HAP-1 (cell line): ENCODE measurements around the gene ERN2.
A peak's percentile ranks its signal among the peaks of the same experiment; 100 is the strongest.

ENCODE experiments used
- DNase-seq, 2 experiments: peaks; one replicate each; pipeline ENCODE4 v3.0.0-alpha.2; 2016 to 2020; ENCODE audit warnings: low spot score in 2 of 2
- H3K27me3 ChIP-seq: fragments of 250-450 bp; sonication (Bioruptor Pico); 2 replicates; pipeline ENCODE4 v1.5.1; 2020; ENCODE audit warnings: low read depth, mild to moderate bottlenecking, moderate library complexity
- H3K36me3 ChIP-seq: fragments of 250-450 bp; sonication (Bioruptor Pico); replicated peaks from 2 replicates; pipeline ENCODE4 v1.5.1; 2020; ENCODE audit warnings: mild to moderate bottlenecking
- H3K4me1 ChIP-seq: fragments of 250-450 bp; sonication (Bioruptor Pico); 2 replicates; pipeline ENCODE4 v1.5.1; 2020; ENCODE audit warnings: mild to moderate bottlenecking
- H3K4me3 ChIP-seq: fragments of 250-450 bp; sonication (Bioruptor Pico); 2 replicates; pipeline ENCODE4 v1.5.1; 2020; ENCODE audit warnings: mild to moderate bottlenecking, moderate library complexity
- H3K9me3 ChIP-seq: fragments of 250-450 bp; sonication (Bioruptor Pico); 2 replicates; pipeline ENCODE4 v1.5.1; 2020; ENCODE audit warnings: mild to moderate bottlenecking, moderate library complexity
- in situ Hi-C: fragments of 300-500 bp; cut with MboI; formaldehyde crosslinking; loops from 3 replicates; pipeline ENCODE4 v1.14.3; 2020; ENCODE audit warnings: low sequenced_read_pairs, inconsistent platforms, mixed read lengths

ERN2 gene

DNA sequence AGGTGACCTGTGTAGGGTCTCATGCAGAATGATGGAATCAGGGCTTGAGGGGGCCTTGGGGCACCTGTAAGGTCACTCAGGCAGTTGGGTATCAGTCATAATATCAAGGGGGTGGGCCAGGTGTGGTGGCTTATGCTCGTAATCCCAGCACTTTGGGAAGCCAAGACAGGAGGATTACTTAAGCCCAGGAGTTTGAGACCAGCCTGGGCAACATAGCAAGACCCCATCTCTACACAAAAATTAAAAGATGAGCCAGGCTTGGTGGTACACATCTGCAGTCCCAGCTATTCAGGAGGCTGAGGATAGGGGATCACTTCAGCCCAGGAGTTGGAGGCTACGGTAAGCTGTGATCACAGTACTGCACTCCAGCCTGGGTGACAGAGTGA is 7.5 kb downstream of the ERN2 start:
- no peak overlapping the region for H3K4me3 ChIP-seq
- no peak for DNase-seq
- no peaks in the 10 kb centered on the region for H3K9me3 ChIP-seq
- H3K4me1 ChIP-seq: no peaks in the 10 kb centered on the region
- in situ Hi-C loops: no loop called here
- no peaks in the 10 kb centered on the region for H3K36me3 ChIP-seq
- H3K27me3 ChIP-seq: no peaks in the 10 kb centered on the region

DNA sequence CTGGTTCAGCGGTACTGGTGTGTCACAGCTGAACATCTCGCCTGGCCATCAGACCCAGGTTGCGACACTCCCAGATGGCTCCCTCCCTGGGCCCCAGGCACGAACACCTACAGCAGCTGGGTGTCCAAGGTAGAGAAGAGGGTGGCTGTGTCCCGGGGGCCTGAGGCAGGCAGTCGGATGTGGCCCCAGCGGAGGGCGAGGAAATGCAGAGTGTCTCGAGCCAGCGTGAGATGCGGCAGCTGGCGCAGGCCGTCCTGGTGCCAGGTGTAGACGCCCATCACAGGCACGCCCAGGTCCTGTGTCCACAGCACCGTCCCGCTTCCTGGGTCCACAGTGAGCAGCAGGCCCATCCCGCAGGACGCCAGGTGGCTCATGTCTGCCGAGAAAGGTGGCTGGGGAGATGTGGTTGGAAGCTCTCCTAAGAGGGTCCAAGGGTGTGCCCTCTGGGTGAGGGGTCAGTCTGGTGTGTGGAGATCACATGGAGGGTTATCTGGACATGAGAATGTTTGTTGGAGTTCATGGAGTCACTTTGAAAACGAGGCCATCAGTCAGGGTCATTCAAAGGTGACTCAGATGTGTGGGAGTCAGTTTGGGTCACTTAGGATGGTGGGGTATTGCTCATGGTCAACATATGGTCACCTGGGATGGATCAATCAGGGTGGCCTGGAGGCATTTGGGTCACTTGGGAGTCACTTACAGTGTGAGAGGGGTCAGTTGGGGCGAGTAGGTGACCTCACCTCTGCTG is 8.1 kb downstream of the ERN2 start:
- in situ Hi-C loops: no loop called here
- Histone ChIP-seq H3K4me3 (no peak overlapping the region), H3K36me3 (no peaks in the 10 kb centered on the region), H3K27me3 (no peaks in the 10 kb centered on the region), H3K9me3 (no peaks in the 10 kb centered on the region), H3K4me1 (no peaks in the 10 kb centered on the region)
- DNase-seq: no peak

DNA sequence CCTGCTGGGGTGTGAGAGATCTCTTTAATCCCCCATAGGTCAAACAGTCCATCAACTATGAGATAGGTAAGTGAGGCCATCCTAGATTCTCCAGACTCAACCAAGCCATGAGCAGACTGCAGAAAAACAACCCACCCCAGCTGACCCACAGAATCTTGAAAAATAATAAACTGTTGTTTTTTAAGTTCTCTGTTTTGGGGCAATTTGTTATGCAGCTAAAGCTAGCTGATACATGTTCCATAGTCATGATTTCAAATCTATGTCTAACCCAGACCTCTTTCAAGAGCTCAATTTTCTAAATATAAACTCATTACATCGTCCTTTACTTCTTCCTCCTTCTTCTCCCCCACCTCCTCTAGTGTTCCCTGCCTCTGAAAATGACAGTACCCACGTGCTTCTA is 10.1 kb downstream of the ERN2 start:
- Histone ChIP-seq H3K27me3 (no peaks in the 10 kb centered on the region), H3K4me3 (no peak overlapping the region), H3K4me1 (no peaks in the 10 kb centered on the region), H3K9me3 (no peaks in the 10 kb centered on the region), H3K36me3 (no peaks in the 10 kb centered on the region)
- in situ Hi-C loops: no loop called here
- no peak for DNase-seq

DNA sequence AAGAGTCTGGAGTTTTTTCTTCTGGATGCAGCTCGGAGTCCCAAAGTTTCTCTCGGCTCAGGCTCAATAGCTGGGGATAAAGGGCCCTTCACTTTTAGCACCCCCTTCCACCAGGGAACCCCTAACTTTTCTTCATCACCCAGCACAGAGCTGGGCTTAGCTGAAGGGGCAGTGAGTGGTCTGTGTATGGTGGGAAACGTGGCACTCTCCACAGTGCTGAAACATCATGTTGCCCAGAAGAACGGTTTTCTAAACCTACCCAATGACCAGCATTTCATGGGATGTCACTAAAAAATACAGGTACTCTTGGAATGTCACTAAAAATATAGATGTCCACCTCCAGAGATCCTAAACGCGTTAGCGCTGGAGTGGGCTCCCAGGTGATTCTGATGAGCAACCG is 12.0 kb downstream of the ERN2 start:
- Histone ChIP-seq H3K36me3 (no peaks in the 10 kb centered on the region), H3K4me3 (no peak overlapping the region), H3K9me3 (no peaks in the 10 kb centered on the region), H3K27me3 (no peaks in the 10 kb centered on the region), H3K4me1 (no peaks in the 10 kb centered on the region)
- in situ Hi-C loops: no loop called here
- no peak for DNase-seq

DNA sequence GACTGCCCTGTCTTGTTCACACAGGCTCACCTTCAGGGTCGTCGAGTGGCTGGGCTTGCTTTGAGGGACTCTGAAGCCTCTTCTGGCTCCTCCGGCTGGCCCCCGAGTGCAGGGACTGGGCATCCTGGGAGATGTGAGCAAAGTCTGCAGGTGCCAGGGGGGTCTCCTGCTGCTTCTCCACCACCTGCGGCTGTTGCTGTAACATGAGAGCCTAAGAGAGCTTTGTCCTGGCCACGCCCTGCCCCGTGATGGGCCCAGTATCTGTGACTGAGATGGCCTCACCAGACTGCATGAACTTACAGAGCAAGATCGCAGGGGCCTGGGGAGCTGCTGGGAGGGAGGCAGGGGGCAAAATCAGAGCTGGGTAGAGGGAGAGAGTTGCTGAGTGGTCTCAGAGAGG is 12.5 kb downstream of the ERN2 start:
- Histone ChIP-seq H3K27me3 (no peaks in the 10 kb centered on the region), H3K4me3 (no peak overlapping the region), H3K4me1 (no peaks in the 10 kb centered on the region), H3K9me3 (no peaks in the 10 kb centered on the region), H3K36me3 (no peaks in the 10 kb centered on the region)
- no peak for DNase-seq
- in situ Hi-C loops: no loop called here

DNA sequence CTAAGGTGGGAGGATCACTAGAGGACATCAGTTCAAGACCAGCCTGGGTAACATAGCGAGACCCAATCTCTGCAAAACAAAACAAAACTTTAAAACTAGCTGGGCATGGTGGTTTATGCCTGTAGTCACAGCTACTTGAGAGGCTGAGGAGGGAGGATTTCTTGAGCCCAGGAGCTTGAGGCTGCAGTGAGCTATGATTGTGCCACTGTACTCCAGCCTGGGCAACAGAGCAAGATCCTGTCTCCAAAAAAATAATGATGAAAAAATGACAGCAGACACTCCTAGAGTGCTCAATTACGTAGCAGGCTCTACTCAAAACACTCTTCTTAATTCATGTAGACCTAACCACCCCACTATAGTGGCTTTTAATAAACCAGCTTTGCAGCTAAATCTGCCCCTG is 12.9 kb downstream of the ERN2 start:
- no peak for DNase-seq
- no peaks in the 10 kb centered on the region for H3K36me3 ChIP-seq
- no peaks in the 10 kb centered on the region for H3K4me1 ChIP-seq
- H3K27me3 ChIP-seq: no peaks in the 10 kb centered on the region
- in situ Hi-C loops: no loop called here
- no peak overlapping the region for H3K4me3 ChIP-seq
- H3K9me3 ChIP-seq: no peaks in the 10 kb centered on the region

DNA sequence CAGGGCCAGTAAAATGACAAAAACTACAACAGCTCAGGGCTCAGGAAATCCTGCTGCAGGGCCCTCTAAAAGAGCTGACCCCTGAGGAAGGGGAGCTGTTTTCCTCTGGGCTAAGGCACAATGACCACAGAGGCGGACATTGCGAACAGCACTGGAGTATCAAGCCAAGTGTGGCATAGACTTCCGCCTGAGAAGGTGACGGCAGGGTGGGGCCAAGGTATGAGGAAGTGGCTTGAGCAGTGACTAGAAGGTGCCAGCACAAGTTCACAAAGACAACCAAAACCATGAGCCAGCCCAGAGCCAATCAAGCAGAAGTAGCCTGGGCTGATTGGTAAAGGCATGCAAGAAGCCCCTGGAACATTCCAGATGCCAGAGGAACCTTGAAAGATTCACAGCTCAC is 13.9 kb downstream of the ERN2 start:
- no peak overlapping the region for H3K4me3 ChIP-seq
- H3K36me3 ChIP-seq: no peaks in the 10 kb centered on the region
- H3K9me3 ChIP-seq: no peaks in the 10 kb centered on the region
- DNase-seq: no peak
- in situ Hi-C loops: no loop called here
- no peaks in the 10 kb centered on the region for H3K27me3 ChIP-seq
- no peaks in the 10 kb centered on the region for H3K4me1 ChIP-seq

DNA sequence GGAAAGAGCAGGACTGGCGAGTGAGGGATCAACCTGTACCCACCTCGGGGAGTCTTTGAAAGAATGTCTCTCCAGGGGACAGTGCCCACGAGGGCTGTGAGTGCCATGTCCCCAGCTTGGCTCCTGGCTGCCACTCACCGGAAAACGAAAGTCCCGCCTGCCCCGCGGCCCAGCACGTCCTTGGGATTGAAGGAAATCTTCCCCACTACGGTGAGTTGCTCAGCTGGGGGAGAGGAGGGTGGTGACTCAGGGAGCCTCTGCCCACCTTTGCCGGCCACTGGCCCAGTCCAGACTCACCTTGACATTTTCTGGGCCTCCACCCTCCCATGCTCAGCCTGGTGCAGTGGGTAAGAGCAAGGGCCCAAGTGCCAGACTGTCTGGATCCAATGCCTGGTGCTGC is 17.3 kb downstream of the ERN2 start:
- in situ Hi-C loops: no loop called here
- H3K4me1 ChIP-seq: no peaks in the 10 kb centered on the region
- DNase-seq: no peak
- H3K4me3 ChIP-seq: no peak overlapping the region
- H3K27me3 ChIP-seq: no peaks in the 10 kb centered on the region
- peaks cover 16% of the 10 kb centered on the region for H3K36me3 ChIP-seq
- H3K9me3 ChIP-seq: no peaks in the 10 kb centered on the region

DNA sequence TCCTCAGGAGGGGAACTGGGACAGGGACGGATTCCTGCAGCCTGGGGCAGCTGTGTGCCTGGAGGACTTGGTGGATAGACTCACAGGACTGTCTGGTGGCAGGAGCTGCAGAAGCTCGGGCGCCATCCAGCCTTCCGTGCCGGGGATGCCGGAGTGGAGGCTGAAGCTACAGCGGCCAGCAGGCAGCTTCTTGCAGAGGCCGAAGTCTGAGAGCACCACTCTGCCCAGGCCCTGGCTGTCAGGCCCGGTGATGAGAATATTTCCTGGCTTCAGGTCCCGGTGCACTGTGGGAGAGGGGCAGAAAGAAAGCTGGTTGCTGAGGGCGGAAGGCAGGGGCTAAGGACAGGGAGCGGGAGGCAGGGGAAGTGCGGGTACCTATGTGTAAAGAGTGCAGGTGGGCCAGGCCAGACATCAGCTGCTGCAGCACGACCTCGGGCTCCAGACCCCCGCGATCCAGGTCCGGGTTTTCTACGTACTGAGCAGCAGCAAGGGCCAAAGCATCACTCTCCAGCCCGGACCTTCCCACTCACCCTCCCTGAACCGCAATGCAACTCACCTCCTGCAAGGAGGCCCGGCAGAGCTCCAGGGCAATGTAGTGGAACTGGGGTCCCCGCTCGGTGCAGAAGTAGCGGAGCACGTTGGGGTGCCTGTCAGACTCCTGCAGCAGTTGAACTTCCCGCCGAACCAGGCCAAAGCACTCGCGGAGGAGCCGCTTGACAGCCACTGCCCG is 18.2 kb downstream of the ERN2 start:
- peak in 1 of 2 experiments; percentile 47 for DNase-seq
- in situ Hi-C loops: no loop called here
- Histone ChIP-seq H3K27me3 (no peaks in the 10 kb centered on the region), H3K36me3 (peaks cover 24% of the 10 kb centered on the region), H3K9me3 (no peaks in the 10 kb centered on the region), H3K4me1 (no peaks in the 10 kb centered on the region), H3K4me3 (no peak overlapping the region)

DNA sequence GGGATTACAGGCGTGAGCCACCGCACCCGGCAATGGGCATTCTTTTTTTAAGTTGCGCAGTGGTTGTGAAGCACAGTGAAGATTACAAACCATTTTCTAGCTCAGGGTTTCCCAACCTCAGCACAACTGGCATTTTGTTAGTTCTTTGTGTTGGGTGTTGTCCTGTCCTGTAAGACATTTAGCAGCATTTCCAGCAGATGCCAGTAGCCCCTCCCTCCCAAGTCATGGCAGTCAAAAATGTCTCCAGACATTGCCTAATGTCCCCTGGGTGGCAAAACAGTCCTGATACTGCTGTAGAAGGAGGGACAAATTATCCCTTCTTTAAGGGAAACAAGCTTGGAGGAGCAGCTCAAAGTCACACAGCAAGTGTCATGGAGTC is 18.8 kb downstream of the ERN2 start:
- no peak for DNase-seq
- H3K36me3 ChIP-seq: peaks cover 29% of the 10 kb centered on the region
- in situ Hi-C loops: no loop called here

DNA sequence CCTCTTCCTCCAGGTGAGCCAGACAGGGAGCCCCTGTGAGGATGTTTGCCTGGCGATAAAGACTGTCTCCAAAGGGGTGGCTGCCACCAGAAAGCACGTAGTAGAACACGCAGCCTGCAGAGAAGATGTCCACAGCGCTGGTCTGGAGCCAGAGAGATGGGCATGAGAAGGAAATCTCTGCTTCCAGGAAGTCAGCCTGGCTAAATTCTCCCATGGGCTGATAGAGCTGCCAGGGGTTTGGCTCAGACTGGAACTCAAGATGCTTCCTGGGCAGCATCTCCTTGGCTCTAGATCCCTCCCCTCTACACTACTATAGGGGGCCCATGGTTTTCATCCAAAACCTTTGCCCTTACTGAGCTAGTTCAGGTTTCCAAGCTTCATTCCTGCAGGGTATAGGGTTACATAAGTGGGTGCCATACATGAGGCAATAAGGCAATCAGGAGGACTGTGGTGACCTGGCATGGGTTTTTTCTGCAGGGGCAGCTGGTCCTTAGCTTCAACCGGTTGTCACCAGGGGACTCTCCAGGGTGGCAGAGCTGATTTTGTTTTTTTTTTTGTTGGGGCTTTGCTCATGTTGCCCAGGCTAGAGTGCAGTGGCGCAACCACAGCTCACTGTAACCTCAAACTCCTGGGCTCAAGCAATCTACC is 20.7 kb downstream of the ERN2 start:
- peaks cover 49% of the 10 kb centered on the region for H3K36me3 ChIP-seq
- in situ Hi-C loops: no loop called here

More for the DNA sequence above, 18.8 kb downstream of the ERN2 start:
- Histone ChIP-seq H3K4me1 (no peaks in the 10 kb centered on the region), H3K27me3 (no peaks in the 10 kb centered on the region), H3K4me3 (no peak overlapping the region), H3K9me3 (no peaks in the 10 kb centered on the region)

DNA sequence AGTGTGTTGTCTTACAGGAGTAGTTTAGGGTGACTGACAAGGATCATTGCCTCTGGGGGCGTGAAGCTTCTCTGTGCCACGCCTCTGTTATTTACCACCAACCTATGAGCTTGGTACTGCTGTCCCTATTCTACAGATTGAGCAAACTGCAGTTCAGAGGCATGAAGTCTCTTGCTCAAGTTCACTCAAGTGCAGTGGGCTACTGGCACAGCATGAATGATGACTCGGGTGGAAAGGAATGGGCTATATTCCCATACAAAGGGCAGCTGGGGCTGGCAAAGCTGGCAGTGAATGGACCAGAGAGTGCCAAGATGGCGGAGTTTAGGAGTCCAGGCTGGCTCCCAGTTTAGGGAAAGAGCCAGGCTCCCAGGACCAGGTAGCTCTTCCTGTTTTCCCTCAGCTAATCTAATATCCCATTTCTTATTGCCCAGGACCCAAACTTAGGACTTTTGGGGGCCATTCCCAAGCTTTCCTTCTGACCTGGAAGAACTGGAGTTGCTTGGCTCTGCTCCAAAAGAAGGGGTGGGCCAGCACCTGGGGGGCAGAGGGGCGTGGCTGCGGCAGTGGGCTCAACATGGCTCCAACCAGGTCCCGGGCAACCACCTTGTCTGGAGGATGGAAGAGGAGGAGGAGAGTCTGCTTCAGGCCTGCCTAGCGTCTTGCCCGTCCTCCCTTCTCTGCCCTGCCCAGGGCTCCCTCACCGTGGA is 21.4 kb downstream of the ERN2 start:
- Histone ChIP-seq H3K27me3 (no peaks in the 10 kb centered on the region), H3K4me3 (no peak overlapping the region), H3K36me3 (peaks cover 55% of the 10 kb centered on the region), H3K9me3 (no peaks in the 10 kb centered on the region), H3K4me1 (no peaks in the 10 kb centered on the region)
- DNase-seq: no peak
- in situ Hi-C loops: no loop called here

More for the DNA sequence above, 20.7 kb downstream of the ERN2 start:
- Histone ChIP-seq H3K4me1 (no peaks in the 10 kb centered on the region), H3K27me3 (no peaks in the 10 kb centered on the region), H3K9me3 (no peaks in the 10 kb centered on the region), H3K4me3 (no peak overlapping the region)
- no peak for DNase-seq

DNA sequence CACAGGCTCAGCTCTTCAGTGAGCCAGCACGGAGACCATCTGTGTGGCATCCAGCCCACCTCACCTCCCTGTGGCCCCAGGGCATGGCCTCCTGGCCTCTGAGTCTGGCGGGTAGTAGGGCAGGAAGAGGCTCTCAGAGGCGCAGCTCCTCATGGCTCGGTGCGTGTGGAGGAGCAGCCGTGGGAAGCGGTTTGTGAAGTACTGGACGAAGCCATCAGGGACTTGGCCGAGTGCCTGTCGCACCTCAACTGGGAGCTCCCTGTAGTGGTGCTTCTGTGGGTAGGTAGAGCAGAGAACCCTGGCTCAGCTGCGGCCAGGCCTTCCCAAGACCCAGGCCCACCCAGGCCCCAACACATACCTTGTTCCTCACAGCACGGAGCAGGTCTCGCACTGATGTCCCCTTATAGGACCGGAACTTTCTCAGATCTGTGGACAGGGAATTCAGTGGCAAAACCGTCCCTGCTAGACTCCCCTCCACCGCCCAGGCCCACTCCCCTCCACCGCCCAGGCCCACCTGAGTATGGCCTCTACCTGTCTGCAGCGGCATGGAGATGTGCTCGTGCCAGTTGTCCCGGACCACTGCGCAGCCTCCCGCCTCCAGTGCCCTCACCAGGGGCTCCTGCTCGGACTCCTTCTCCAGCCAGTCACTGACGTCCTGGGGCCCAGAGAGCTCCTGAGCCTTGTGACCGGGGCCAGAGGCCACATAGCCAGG is 22.1 kb downstream of the ERN2 start:
- Histone ChIP-seq H3K36me3 (peaks cover 63% of the 10 kb centered on the region), H3K4me1 (no peaks in the 10 kb centered on the region)
- in situ Hi-C loops: no loop called here

More for the DNA sequence above, 22.1 kb downstream of the ERN2 start:
- no peak overlapping the region for H3K4me3 ChIP-seq
- H3K9me3 ChIP-seq: no peaks in the 10 kb centered on the region
- H3K27me3 ChIP-seq: no peaks in the 10 kb centered on the region
- DNase-seq: no peak
